GM12878 (cell line): ENCODE measurements around the gene PTGES2. TPM values are rescaled to one million over a fixed set of nuclear protein-coding genes. Genes with fewer than 3 reads are reported as not detected.

Experiments used
- ATAC-seq: fragments of 200-7000 bp; cut with Tn5 transposase; 3 replicates; pipeline ENCODE4 v1.9.1; 2020; ENCODE audit warnings: mild to moderate bottlenecking, moderate library complexity
- BruUV-seq: library from RNA; stranded (reverse); fragments of 400-500 nt; replicated peaks from 2 replicates; lab custom pipeline; 2021; lab: Mats Ljungman, UMichigan
- CTCF ChIA-PET: fragments of 300-600 bp; sonication (Branson Sonifier 250); formaldehyde crosslinking; extraction: SDS; loops from one replicate; lab custom pipeline; 2021; ENCODE audit warnings: inconsistent platforms; lab: Yijun Ruan, JAX
- POLR2A ChIA-PET: fragments of 350-600 bp; formaldehyde crosslinking; extraction: SDS; loops from one replicate; lab custom pipeline; 2021; ENCODE audit warnings: inconsistent platforms; lab: Charles Lee
- RAD21 ChIA-PET: fragments of 300-600 bp; sonication (Branson Sonifier 250); formaldehyde crosslinking; loops from one replicate; lab custom pipeline; 2023; ENCODE audit warnings: antibody characterized with exemption; ENCODE audit not compliant: unreplicated experiment; lab: Charles Lee
- SMC1A ChIA-PET: fragments of 300-600 bp; sonication (Branson Sonifier 250); formaldehyde crosslinking; loops from one replicate; lab custom pipeline; 2023; ENCODE audit not compliant: unreplicated experiment, uncharacterized antibody; lab: Charles Lee
- DNase-seq: peaks from one replicate; pipeline ENCODE4 v3.0.0-alpha.2; 2011; ENCODE audit warnings: low read depth, low spot score
- FAIRE-seq: peaks from 3 replicates; lab custom pipeline; 2011; peaks lifted over from hg19 to GRCh38; lab: Jason Lieb, UNC
- H2AFZ ChIP-seq: 2 replicates; pipeline ENCODE4 v1.6.0; 2011; ENCODE audit warnings: low read depth, low read length, control low read depth; ENCODE audit not compliant: control insufficient read depth
- H3K27ac ChIP-seq: 2 replicates; pipeline ENCODE4 v1.5.1; 2011; ENCODE audit warnings: control low read depth; ENCODE audit not compliant: control insufficient read depth, insufficient read depth
- H3K27me3 ChIP-seq, 2 experiments: replicated peaks in 1 of 2; 2 replicates each; pipeline versions ENCODE4 v1.6.0 to v1.6.1; 2011; ENCODE audit warnings: low read length in 1 of 2; ENCODE audit not compliant: control insufficient read depth in 2 of 2, insufficient read depth in 2 of 2
- H3K36me3 ChIP-seq, 2 experiments: 2 replicates each; pipeline ENCODE4 v1.5.1; 2011; ENCODE audit warnings: low read length in 1 of 2; ENCODE audit not compliant: control insufficient read depth in 2 of 2, insufficient read depth in 2 of 2
- H3K4me1 ChIP-seq: 2 replicates; pipeline ENCODE4 v1.6.1; 2011; ENCODE audit warnings: mild to moderate bottlenecking, low read length, moderate library complexity, mixed read lengths; ENCODE audit not compliant: control insufficient read depth, insufficient read depth
- H3K4me2 ChIP-seq: 2 replicates; pipeline ENCODE4 v1.6.0; 2011; ENCODE audit warnings: control low read depth; ENCODE audit not compliant: control insufficient read depth, insufficient read depth
- H3K4me3 ChIP-seq: fragments of 200-600 bp; sonication (generic); 2 replicates; pipeline ENCODE4 v1.5.1; 2016
- H3K79me2 ChIP-seq: 2 replicates; pipeline ENCODE4 v1.6.0; 2011; ENCODE audit warnings: low read length; ENCODE audit not compliant: control insufficient read depth, insufficient read depth
- H3K9ac ChIP-seq: 2 replicates; pipeline ENCODE4 v1.8.0; 2011; ENCODE audit warnings: low read length, control low read depth, mixed read lengths; ENCODE audit not compliant: control insufficient read depth, insufficient read depth
- H3K9me3 ChIP-seq: replicated peaks from 3 replicates; pipeline ENCODE4 v1.5.1; 2011; ENCODE audit warnings: mild to moderate bottlenecking, low read length; ENCODE audit not compliant: control insufficient read depth, insufficient read depth
- H4K20me1 ChIP-seq: 2 replicates; pipeline ENCODE4 v1.6.0; 2011; ENCODE audit not compliant: control insufficient read depth, insufficient read depth
- ATF2 ChIP-seq: IDR thresholded peaks from 2 replicates; pipeline ENCODE4 v1.6.1; 2012; ENCODE audit warnings: low read length, inconsistent platforms
- CUX1 ChIP-seq: IDR thresholded peaks from 2 replicates; pipeline ENCODE4 v1.6.1; 2012; ENCODE audit warnings: improper control_type of control experiment, low read depth, low read length; ENCODE audit not compliant: insufficient replicate concordance
- ESRRA ChIP-seq: IDR thresholded peaks from 2 replicates; pipeline ENCODE4 v1.6.1; 2012; ENCODE audit warnings: mild to moderate bottlenecking, low read length, improper control_type of control experiment
- ETV6 ChIP-seq, 2 experiments: fragments of 450-650 bp in 1 of 2; IDR thresholded peaks in 1 of 2; conservative IDR thresholded peaks in 1 of 2; 2 replicates each; pipeline ENCODE4 v1.6.1; 2014; ENCODE audit warnings: antibody characterized with exemption in 1 of 2, borderline replicate concordance in 1 of 2, low read depth in 1 of 2, mild to moderate bottlenecking in 1 of 2, moderate library complexity in 1 of 2
- FOXM1 ChIP-seq: IDR thresholded peaks from 2 replicates; pipeline ENCODE4 v1.6.1; 2012; ENCODE audit warnings: low read depth, mild to moderate bottlenecking, inconsistent platforms, low read length, moderate library complexity
- MYB ChIP-seq: fragments of 150-350 bp; IDR thresholded peaks from 2 replicates; pipeline ENCODE4 v1.6.1; 2014; ENCODE audit warnings: mild to moderate bottlenecking, low read depth, low read length, borderline replicate concordance
- REST ChIP-seq: IDR thresholded peaks from 2 replicates; pipeline ENCODE4 v1.6.1; 2012; ENCODE audit warnings: mild to moderate bottlenecking, low read depth, low read length
- SIX5 ChIP-seq: IDR thresholded peaks from 2 replicates; pipeline ENCODE4 v1.6.1; 2011; ENCODE audit warnings: mild to moderate bottlenecking, low read depth, low read length, moderate library complexity; ENCODE audit not compliant: severe bottlenecking
- ZBED1 ChIP-seq: IDR thresholded peaks from 2 replicates; pipeline ENCODE4 v1.6.1; 2016; ENCODE audit warnings: borderline replicate concordance
- WGBS: methylation state at CpG from one replicate; pipeline ENCODE4 v1.1.6; 2016; ENCODE audit warnings: low lambda C conversion rate; ENCODE audit not compliant: insufficient replicate concordance, insufficient coverage; ENCODE audit errors: missing lambda C conversion rate; 5-methylcytosine and 5-hydroxymethylcytosine counted together
- in situ Hi-C: fragments of 300-500 bp; cut with MboI; formaldehyde crosslinking; loops from 9 replicates; pipeline ENCODE4 v1.14.3; 2018; ENCODE audit warnings: mixed read lengths
- intact Hi-C: fragments of 100-400 bp; cut with micrococcal nuclease; formaldehyde crosslinking; loops from one replicate; pipeline ENCODE4 v1.14.2; 2022; ENCODE audit not compliant: unreplicated experiment
- polyA plus RNA-seq, 11 experiments: library from polyadenylated mRNA; depleted of rRNA in 4 of 11; unstranded in 6 of 11; stranded (reverse) in 5 of 11; fragments of >200 nt; fragmentation: Nextera tagmentation in 4 of 11; fragmentation: Illumina TruSeq in 1 of 11; extraction: Ambion mirVana in 4 of 11; extraction: Trizol in 1 of 11; gene quantifications; 1 replicate in 1 of 11; 2 replicates in 10 of 11; pipeline versions ENCODE4 v1.2.1 to v1.2.3, GENCODE V29; 2011 to 2016; ENCODE audit warnings: inconsistent platforms in 2 of 11, missing spikeins in 2 of 11, low read depth in 1 of 11
- total RNA-seq, 4 experiments: library from RNA; depleted of rRNA in 3 of 4; stranded (reverse); fragments of >200 nt in 3 of 4; fragmentation: Illumina TruSeq in 1 of 4; extraction: Trizol in 1 of 4; gene quantifications; 2 replicates each; pipeline versions ENCODE4 v1.2.1 to v1.2.3, GENCODE V29; 2013 to 2021

Gene PTGES2
- total and polyA plus RNA-seq, 10 of the 15 experiments (the other 5 are each of a cell fraction or from before 2014, with no cell fraction given) = 2.1 to 141 (median 99.1) TPM

GRCh38 chr9:128167209-128167608, 39.7 kb upstream of the PTGES2 start:
- ChIA-PET SMC1A (no interaction called here), POLR2A (no interaction called here)
- no TSS peak for BruUV-seq
- TF ChIP-seq ATF2 (no peak), REST (no peak), ETV6 (conservative IDR thresholded peaks at IDR 0.05 in 1 of 2, IDR thresholded peaks at IDR 0.05 in 1 of 2; ENCODE audit: borderline replicate concordance in 1 of 2, low read depth in 1 of 2) (no peak), MYB (no peak), ESRRA (no peak), CUX1 (no peak), FOXM1 (no peak), SIX5 (no peak), ZBED1 (no peak)

More at GRCh38 chr9:128167209-128167608, 39.7 kb upstream of the PTGES2 start:
- no peak overlapping the region for H3K9ac ChIP-seq
- H3K4me2 ChIP-seq = no peak overlapping the region
- WGBS = 85% methylated on average over 4 of the region's 4 CpGs
- no peaks in the 10 kb centered on the region for H3K9me3 ChIP-seq
- H3K4me1 ChIP-seq = no peaks in the 10 kb centered on the region
- H3K4me3 ChIP-seq = no peak overlapping the region
- H3K36me3 ChIP-seq = peaks cover 13 to 19% of the 10 kb centered on the region in 2 experiments; a peak in 3 of 4 replicates
- ChIA-PET CTCF (no interaction called here), RAD21 (no interaction called here)
- H3K79me2 ChIP-seq = no peaks in the 10 kb centered on the region
- no peak overlapping the region for H2AFZ ChIP-seq
- H3K27me3 ChIP-seq = no peaks in the 10 kb centered on the region
- DNase-seq = no peak
- in situ Hi-C loops (no loop called here), intact Hi-C loops (no loop called here)
- no peaks in the 10 kb centered on the region for H4K20me1 ChIP-seq
- FAIRE-seq = no peak
- ATAC-seq = no peak
- H3K27ac ChIP-seq = no peak overlapping the region
